Measurements from ENCODE around the gene SALL3. TPM values are rescaled to one million over a fixed set of nuclear protein-coding genes. Genes with fewer than 3 reads are reported as not detected.

SALL3 gene
- total RNA-seq, 1 donor from 2014 or later, result 2.2 TPM

- H3K4me3 ChIP-seq (ENCODE audit: low read depth, low read length), result no peak overlapping the region
- no peak for TF ChIP-seq CTCF (conservative IDR thresholded peaks at IDR 0.05; ENCODE audit: low read depth, low read length)
- no peak for DNase-seq (ENCODE audit: low read depth)
Measured at GRCh38 chr18:79013869-79014268, 34.3 kb downstream of the SALL3 start.

GRCh38 chr18:79018911-79019310, 39.3 kb downstream of the SALL3 start:
- no peak for TF ChIP-seq CTCF (conservative IDR thresholded peaks at IDR 0.05; ENCODE audit: low read depth, low read length)
- H3K4me3 ChIP-seq (ENCODE audit: low read depth, low read length), result no peak overlapping the region
- no peak for DNase-seq (ENCODE audit: low read depth)

- TF ChIP-seq CTCF (conservative IDR thresholded peaks at IDR 0.05; ENCODE audit: low read depth, low read length), result no peak
- no peak overlapping the region for H3K4me3 ChIP-seq (ENCODE audit: low read depth, low read length)
- no peak for DNase-seq (ENCODE audit: low read depth)
Measured at GRCh38 chr18:79019881-79020280, 40.3 kb downstream of the SALL3 start.

- TF ChIP-seq CTCF (conservative IDR thresholded peaks at IDR 0.05; ENCODE audit: low read depth, low read length), result no peak
- no peak for DNase-seq (ENCODE audit: low read depth)
- no peak overlapping the region for H3K4me3 ChIP-seq (ENCODE audit: low read depth, low read length)
Measured at GRCh38 chr18:79022603-79023002, 43.0 kb downstream of the SALL3 start.

GRCh38 chr18:79026491-79026890, 46.9 kb downstream of the SALL3 start:
- H3K4me3 ChIP-seq (ENCODE audit: low read depth, low read length), result no peak overlapping the region
- no peak for TF ChIP-seq CTCF (conservative IDR thresholded peaks at IDR 0.05; ENCODE audit: low read depth, low read length)
- no peak for DNase-seq (ENCODE audit: low read depth)

GRCh38 chr18:79030680-79031079, 51.1 kb downstream of the SALL3 start:
- no peak overlapping the region for H3K4me3 ChIP-seq (ENCODE audit: low read depth, low read length)
- TF ChIP-seq CTCF (conservative IDR thresholded peaks at IDR 0.05; ENCODE audit: low read depth, low read length), result no peak
- no peak for DNase-seq (ENCODE audit: low read depth)

- no peak overlapping the region for H3K4me3 ChIP-seq (ENCODE audit: low read depth, low read length)
- TF ChIP-seq CTCF (conservative IDR thresholded peaks at IDR 0.05; ENCODE audit: low read depth, low read length), result no peak
- no peak for DNase-seq (ENCODE audit: low read depth)
Measured at GRCh38 chr18:79042276-79042675, 62.7 kb downstream of the SALL3 start.
